ENCODE data around the gene KIF1B.
A peak's percentile ranks its signal among the peaks of the same experiment; 100 is the strongest.

KIF1B gene

DNA sequence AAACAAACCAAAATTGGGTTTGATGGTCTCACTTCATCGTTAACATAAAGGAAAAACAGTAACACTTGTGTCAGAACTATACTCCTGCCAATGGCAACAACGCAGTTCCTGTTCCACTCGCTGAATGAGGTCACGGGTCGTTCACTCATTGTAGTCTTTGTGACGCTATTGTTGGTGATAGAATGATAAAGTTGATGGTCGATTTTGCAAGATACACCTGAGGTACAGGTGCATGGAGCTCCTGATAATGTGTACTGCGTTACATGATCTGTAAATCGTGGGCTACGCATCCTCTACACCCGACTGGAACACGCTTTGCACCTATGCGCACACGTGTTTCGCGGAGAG is 219.5 kb downstream of the KIF1B start:
- H3K4me3 ChIP-seq (ENCODE audit: low read depth, low read length): peak overlapping the region; percentile 95
- peak overlapping the region; percentile 94 for H3K4me2 ChIP-seq (ENCODE audit: low read length)
- H3K9me3 ChIP-seq (ENCODE audit: control insufficient read depth, low read length): no peaks in the 10 kb centered on the region
- no peaks in the 10 kb centered on the region for H3K36me3 ChIP-seq (ENCODE audit: control insufficient read depth, insufficient read depth, low read length)
- peak overlapping the region; percentile 93 for H2AFZ ChIP-seq
- H3K27me3 ChIP-seq (ENCODE audit: control insufficient read depth, insufficient read depth, low read length): no peaks in the 10 kb centered on the region
- no peaks in the 10 kb centered on the region for H3K4me1 ChIP-seq
- no peak overlapping the region for H3K27ac ChIP-seq
- no peak overlapping the region for H3K9ac ChIP-seq
- peaks cover 3% of the 10 kb centered on the region for H3K79me2 ChIP-seq
- TF ChIP-seq, protein P1, sequence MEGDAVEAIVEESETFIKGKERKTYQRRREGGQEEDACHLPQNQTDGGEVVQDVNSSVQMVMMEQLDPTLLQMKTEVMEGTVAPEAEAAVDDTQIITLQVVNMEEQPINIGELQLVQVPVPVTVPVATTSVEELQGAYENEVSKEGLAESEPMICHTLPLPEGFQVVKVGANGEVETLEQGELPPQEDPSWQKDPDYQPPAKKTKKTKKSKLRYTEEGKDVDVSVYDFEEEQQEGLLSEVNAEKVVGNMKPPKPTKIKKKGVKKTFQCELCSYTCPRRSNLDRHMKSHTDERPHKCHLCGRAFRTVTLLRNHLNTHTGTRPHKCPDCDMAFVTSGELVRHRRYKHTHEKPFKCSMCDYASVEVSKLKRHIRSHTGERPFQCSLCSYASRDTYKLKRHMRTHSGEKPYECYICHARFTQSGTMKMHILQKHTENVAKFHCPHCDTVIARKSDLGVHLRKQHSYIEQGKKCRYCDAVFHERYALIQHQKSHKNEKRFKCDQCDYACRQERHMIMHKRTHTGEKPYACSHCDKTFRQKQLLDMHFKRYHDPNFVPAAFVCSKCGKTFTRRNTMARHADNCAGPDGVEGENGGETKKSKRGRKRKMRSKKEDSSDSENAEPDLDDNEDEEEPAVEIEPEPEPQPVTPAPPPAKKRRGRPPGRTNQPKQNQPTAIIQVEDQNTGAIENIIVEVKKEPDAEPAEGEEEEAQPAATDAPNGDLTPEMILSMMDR (IDR thresholded peaks at IDR 0.05): no peak

DNA sequence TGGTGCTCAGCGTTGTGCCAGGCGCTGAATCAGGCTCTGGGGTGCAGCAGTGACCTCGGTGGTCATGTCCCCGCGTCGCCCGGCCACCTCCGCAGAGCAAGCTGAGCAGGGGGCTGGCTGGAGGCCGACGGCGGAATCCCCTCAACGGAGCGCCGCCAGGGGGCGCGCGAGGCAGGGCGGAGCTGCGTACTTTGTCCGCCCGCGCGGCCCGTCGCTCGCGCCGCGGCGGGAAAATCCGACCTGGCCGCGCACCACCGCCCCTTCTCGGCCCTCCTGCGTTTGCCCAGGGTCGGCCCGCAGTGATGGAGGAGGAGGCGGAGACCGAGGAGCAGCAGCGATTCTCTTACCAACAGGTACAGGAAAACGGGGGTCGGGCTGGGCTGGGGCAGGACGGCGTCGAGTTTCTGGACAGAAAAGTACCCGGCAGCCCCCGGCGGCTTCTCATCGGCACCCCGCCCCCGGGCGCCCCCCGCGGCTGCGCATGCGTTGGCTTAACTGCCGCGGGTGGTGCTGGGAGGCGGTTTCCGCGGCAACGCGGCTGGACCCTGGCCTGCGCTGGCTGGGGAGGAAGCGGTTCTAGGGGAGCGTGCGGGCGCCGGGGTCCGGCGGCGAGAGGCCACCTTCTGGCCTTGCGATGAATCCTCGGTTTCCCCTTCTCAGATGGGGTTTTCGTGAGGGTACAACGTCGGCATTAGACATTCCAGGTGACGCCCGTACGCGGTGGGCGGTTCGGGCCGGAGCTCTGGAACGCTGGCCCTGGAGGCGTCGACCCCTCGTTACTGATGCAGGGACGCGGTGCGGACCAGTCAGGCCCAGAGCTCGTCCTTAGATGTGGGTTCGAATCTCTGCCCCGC is 220.1 kb downstream of the KIF1B start, which contains the start of gene CENPS:
TSS of gene CENPS (plus strand) at position 218 of the 854 bp plus-strand sequence. CDS start at position 303, 85 bp downstream.
- H3K27me3 ChIP-seq (ENCODE audit: control insufficient read depth, insufficient read depth, low read length): no peaks in the 10 kb centered on the region
- peak within 1 kb of the TSS; percentile 93 for H2AFZ ChIP-seq
- H3K9ac ChIP-seq: no peak within 1 kb of the TSS
- H3K4me1 ChIP-seq: no peaks in the 10 kb centered on the region
- H3K79me2 ChIP-seq: peaks cover 3% of the 10 kb centered on the region
- H3K27ac ChIP-seq: peak within 1 kb of the TSS; percentile 27
- no peaks in the 10 kb centered on the region for H3K9me3 ChIP-seq (ENCODE audit: control insufficient read depth, low read length)
- peak within 1 kb of the TSS; percentile 95 for H3K4me3 ChIP-seq (ENCODE audit: low read depth, low read length)
- H3K4me2 ChIP-seq (ENCODE audit: low read length): peak within 1 kb of the TSS; percentile 94
- TF ChIP-seq, protein P1 (IDR thresholded peaks at IDR 0.05): peak; percentile 92
- H3K36me3 ChIP-seq (ENCODE audit: control insufficient read depth, insufficient read depth, low read length): no peaks in the 10 kb centered on the region
